SK-N-SH (cell line): ENCODE measurements around the gene MET.

ENCODE experiments used
- EP300 ChIP-seq, 2 experiments: IDR thresholded peaks; 2 replicates each; pipeline versions ENCODE4 v1.4.0 to v1.6.1; 2012; ENCODE audit warnings: borderline replicate concordance in 1 of 2, low read depth in 1 of 2, low read length in 1 of 2
- FOXJ3 ChIP-seq: sonication (generic); formaldehyde crosslinking; IDR thresholded peaks from 2 replicates; pipeline ENCODE4 v1.5.1; 2020; ENCODE audit warnings: mild to moderate bottlenecking, missing genetic modification reagents
- GABPA ChIP-seq: IDR thresholded peaks from 2 replicates; pipeline ENCODE4 v1.4.0; 2012; ENCODE audit warnings: low read depth, mild to moderate bottlenecking
- NFIC ChIP-seq: IDR thresholded peaks from 2 replicates; pipeline ENCODE4 v1.4.0; 2012; ENCODE audit warnings: borderline replicate concordance
- NRF1 ChIP-seq: IDR thresholded peaks from 2 replicates; pipeline ENCODE4 v1.6.1; 2012; ENCODE audit warnings: low read depth, mild to moderate bottlenecking, low read length
- YY1 ChIP-seq: IDR thresholded peaks from 2 replicates; pipeline ENCODE4 v1.4.0; 2012; ENCODE audit warnings: low read depth, mild to moderate bottlenecking
- TF ChIP-seq, protein P1 (sequence below): fragments of 200-600 bp; sonication (generic); IDR thresholded peaks from 2 replicates; pipeline ENCODE4 v1.6.1; 2017; ENCODE audit warnings: antibody characterized with exemption, mild to moderate bottlenecking, moderate library complexity
- TF ChIP-seq, protein P2 (sequence below): IDR thresholded peaks from 2 replicates; pipeline ENCODE4 v1.6.1; 2012; ENCODE audit warnings: mild to moderate bottlenecking, low read depth, low read length, moderate library complexity

GRCh38 chr7:116671111-116671510 is 885 bp upstream of the MET start:
- TF ChIP-seq, protein P1, sequence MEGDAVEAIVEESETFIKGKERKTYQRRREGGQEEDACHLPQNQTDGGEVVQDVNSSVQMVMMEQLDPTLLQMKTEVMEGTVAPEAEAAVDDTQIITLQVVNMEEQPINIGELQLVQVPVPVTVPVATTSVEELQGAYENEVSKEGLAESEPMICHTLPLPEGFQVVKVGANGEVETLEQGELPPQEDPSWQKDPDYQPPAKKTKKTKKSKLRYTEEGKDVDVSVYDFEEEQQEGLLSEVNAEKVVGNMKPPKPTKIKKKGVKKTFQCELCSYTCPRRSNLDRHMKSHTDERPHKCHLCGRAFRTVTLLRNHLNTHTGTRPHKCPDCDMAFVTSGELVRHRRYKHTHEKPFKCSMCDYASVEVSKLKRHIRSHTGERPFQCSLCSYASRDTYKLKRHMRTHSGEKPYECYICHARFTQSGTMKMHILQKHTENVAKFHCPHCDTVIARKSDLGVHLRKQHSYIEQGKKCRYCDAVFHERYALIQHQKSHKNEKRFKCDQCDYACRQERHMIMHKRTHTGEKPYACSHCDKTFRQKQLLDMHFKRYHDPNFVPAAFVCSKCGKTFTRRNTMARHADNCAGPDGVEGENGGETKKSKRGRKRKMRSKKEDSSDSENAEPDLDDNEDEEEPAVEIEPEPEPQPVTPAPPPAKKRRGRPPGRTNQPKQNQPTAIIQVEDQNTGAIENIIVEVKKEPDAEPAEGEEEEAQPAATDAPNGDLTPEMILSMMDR, result no peak
- TF ChIP-seq YY1, result no peak
- TF ChIP-seq, protein P2, sequence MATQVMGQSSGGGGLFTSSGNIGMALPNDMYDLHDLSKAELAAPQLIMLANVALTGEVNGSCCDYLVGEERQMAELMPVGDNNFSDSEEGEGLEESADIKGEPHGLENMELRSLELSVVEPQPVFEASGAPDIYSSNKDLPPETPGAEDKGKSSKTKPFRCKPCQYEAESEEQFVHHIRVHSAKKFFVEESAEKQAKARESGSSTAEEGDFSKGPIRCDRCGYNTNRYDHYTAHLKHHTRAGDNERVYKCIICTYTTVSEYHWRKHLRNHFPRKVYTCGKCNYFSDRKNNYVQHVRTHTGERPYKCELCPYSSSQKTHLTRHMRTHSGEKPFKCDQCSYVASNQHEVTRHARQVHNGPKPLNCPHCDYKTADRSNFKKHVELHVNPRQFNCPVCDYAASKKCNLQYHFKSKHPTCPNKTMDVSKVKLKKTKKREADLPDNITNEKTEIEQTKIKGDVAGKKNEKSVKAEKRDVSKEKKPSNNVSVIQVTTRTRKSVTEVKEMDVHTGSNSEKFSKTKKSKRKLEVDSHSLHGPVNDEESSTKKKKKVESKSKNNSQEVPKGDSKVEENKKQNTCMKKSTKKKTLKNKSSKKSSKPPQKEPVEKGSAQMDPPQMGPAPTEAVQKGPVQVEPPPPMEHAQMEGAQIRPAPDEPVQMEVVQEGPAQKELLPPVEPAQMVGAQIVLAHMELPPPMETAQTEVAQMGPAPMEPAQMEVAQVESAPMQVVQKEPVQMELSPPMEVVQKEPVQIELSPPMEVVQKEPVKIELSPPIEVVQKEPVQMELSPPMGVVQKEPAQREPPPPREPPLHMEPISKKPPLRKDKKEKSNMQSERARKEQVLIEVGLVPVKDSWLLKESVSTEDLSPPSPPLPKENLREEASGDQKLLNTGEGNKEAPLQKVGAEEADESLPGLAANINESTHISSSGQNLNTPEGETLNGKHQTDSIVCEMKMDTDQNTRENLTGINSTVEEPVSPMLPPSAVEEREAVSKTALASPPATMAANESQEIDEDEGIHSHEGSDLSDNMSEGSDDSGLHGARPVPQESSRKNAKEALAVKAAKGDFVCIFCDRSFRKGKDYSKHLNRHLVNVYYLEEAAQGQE, result no peak
- TF ChIP-seq EP300 (IDR thresholded peaks at IDR 0.05; ENCODE audit: borderline replicate concordance in 1 of 2, low read depth in 1 of 2, low read length in 1 of 2), result no peak
- TF ChIP-seq NFIC, result no peak
- TF ChIP-seq FOXJ3, result no peak
- TF ChIP-seq GABPA, result no peak
- no peak for TF ChIP-seq NRF1
